ENCODE measurements around the gene CFI.
A peak's percentile ranks its signal among the peaks of the same experiment; 100 is the strongest.

GRCh38 chr4:109826719-109827118 lies 24.9 kb upstream of the CFI start:
- TF ChIP-seq CTCF (IDR thresholded peaks at IDR 0.05) (peak; percentile 68), ZFX (IDR thresholded peaks at IDR 0.05; ENCODE audit: borderline replicate concordance) (no peak)

All from 22Rv1 (cell line).